Neuronal stem cell (in vitro differentiated cells): ENCODE data around the gene FCHSD2. TPM values are rescaled to one million over a fixed set of nuclear protein-coding genes. Genes with fewer than 3 reads are reported as not detected.

Source experiments
- DNase-seq: peaks from one replicate; pipeline ENCODE4 v3.0.0-alpha.2; 2013; ENCODE audit warnings: low spot score
- H2AFZ ChIP-seq: one replicate; pipeline ENCODE4 v1.6.1; 2013; ENCODE audit warnings: mild to moderate bottlenecking, low read length, inconsistent platforms
- H2AK5ac ChIP-seq: 2 replicates; pipeline ENCODE4 v1.6.1; 2013; ENCODE audit warnings: low read depth, mild to moderate bottlenecking, inconsistent platforms, low read length, moderate library complexity, mixed read lengths
- H2BK120ac ChIP-seq: 2 replicates; pipeline ENCODE4 v1.6.1; 2013; ENCODE audit warnings: low read depth, mild to moderate bottlenecking, inconsistent platforms, low read length, moderate library complexity, mixed read lengths
- H2BK12ac ChIP-seq: one replicate; pipeline ENCODE4 v1.6.1; 2013; ENCODE audit warnings: low read length, inconsistent platforms
- H2BK15ac ChIP-seq: 2 replicates; pipeline ENCODE4 v1.6.1; 2013; ENCODE audit warnings: mild to moderate bottlenecking, low read length, inconsistent platforms, mixed read lengths
- H2BK5ac ChIP-seq: one replicate; pipeline ENCODE4 v1.6.1; 2013; ENCODE audit warnings: inconsistent platforms, mild to moderate bottlenecking, low read length, moderate library complexity
- H3K14ac ChIP-seq: one replicate; pipeline ENCODE4 v1.6.1; 2013; ENCODE audit warnings: low read length, inconsistent platforms
- H3K18ac ChIP-seq: 2 replicates; pipeline ENCODE4 v1.6.1; 2013; ENCODE audit warnings: low read length, inconsistent platforms
- H3K23ac ChIP-seq: 2 replicates; pipeline ENCODE4 v1.6.1; 2013; ENCODE audit warnings: low read depth, mild to moderate bottlenecking, mixed read lengths, low read length, inconsistent platforms; ENCODE audit not compliant: poor library complexity
- H3K27ac ChIP-seq: replicated peaks from 3 replicates; pipeline ENCODE4 v1.5.1; 2013; ENCODE audit warnings: low read length, inconsistent platforms
- H3K27me3 ChIP-seq, 3 experiments: 2 replicates each; pipeline ENCODE4 v1.6.1; 2013; ENCODE audit warnings: low read length in 3 of 3, mild to moderate bottlenecking in 2 of 3, inconsistent platforms in 1 of 3, low read depth in 1 of 3, mixed read lengths in 1 of 3, moderate library complexity in 1 of 3; ENCODE audit not compliant: control insufficient read depth in 3 of 3, insufficient read depth in 3 of 3
- H3K36me3 ChIP-seq, 2 donors: replicated peaks in 1 of 2; 2 replicates each; pipeline ENCODE4 v1.6.1; 2013; ENCODE audit warnings: low read length in 2 of 2; ENCODE audit not compliant: control insufficient read depth in 2 of 2, insufficient read depth in 2 of 2
- H3K4ac ChIP-seq: 2 replicates; pipeline ENCODE4 v1.6.1; 2013; ENCODE audit warnings: inconsistent platforms, mild to moderate bottlenecking, low read length, moderate library complexity
- H3K4me1 ChIP-seq, 2 donors: 1 replicate in 1 of 2; 2 replicates in 1 of 2; pipeline ENCODE4 v1.6.1; 2013; ENCODE audit warnings: low read length in 2 of 2, low read depth in 1 of 2; ENCODE audit not compliant: control insufficient read depth in 2 of 2, insufficient read depth in 1 of 2
- H3K4me2 ChIP-seq: one replicate; pipeline ENCODE4 v1.6.1; 2013; ENCODE audit warnings: mild to moderate bottlenecking, low read length, inconsistent platforms; ENCODE audit not compliant: insufficient read depth, poor library complexity, severe bottlenecking
- H3K4me3 ChIP-seq, 2 donors: 2 replicates each; pipeline ENCODE4 v1.5.1; 2013; ENCODE audit warnings: low read length in 2 of 2, mild to moderate bottlenecking in 2 of 2, inconsistent platforms in 1 of 2, moderate library complexity in 1 of 2
- H3K79me1 ChIP-seq: one replicate; pipeline ENCODE4 v1.6.1; 2013; ENCODE audit warnings: low read depth, mild to moderate bottlenecking, inconsistent platforms, low read length, moderate library complexity
- H3K9ac ChIP-seq: one replicate; pipeline ENCODE4 v1.6.1; 2013; ENCODE audit warnings: mild to moderate bottlenecking, low read depth, low read length, inconsistent platforms; ENCODE audit not compliant: poor library complexity
- H3K9me3 ChIP-seq, 2 donors: replicated peaks in 1 of 2; 2 replicates each; pipeline versions ENCODE3 to v1.6.1; 2013; ENCODE audit warnings: low read length in 2 of 2, mild to moderate bottlenecking in 2 of 2, inconsistent platforms in 1 of 2, low read depth in 1 of 2, mixed read lengths in 1 of 2, moderate library complexity in 1 of 2; ENCODE audit not compliant: control insufficient read depth in 2 of 2, insufficient read depth in 1 of 2
- H4K8ac ChIP-seq: one replicate; pipeline ENCODE4 v1.6.1; 2013; ENCODE audit warnings: low read depth, mild to moderate bottlenecking, inconsistent platforms, low read length, moderate library complexity
- H4K91ac ChIP-seq: one replicate; pipeline ENCODE4 v1.6.1; 2013; ENCODE audit warnings: low read length, low read depth, mild to moderate bottlenecking, inconsistent platforms; ENCODE audit not compliant: poor library complexity
- WGBS, 2 donors: extraction: QIAGEN DNeasy Blood & Tissue Kit; methylation state at CpG; one replicate each; pipeline ENCODE4 v1.1.7; 2013; ENCODE audit warnings: missing lambda C conversion rate in 2 of 2, mixed read lengths in 1 of 2; ENCODE audit not compliant: insufficient read length in 2 of 2, insufficient replicate concordance in 1 of 2; ENCODE audit errors: extremely low coverage in 2 of 2; 5-methylcytosine and 5-hydroxymethylcytosine counted together
- polyA plus RNA-seq, 2 experiments: library from polyadenylated mRNA; stranded (reverse); fragments of 200-250 nt; gene quantifications; one replicate each; pipeline ENCODE4 v1.2.3, GENCODE V29; 2013

The FCHSD2 gene
- 21.2 TPM for polyA plus RNA-seq (2013, experiment 1 of 2)
- polyA plus RNA-seq (2013, experiment 2 of 2), result 22.1 TPM

DNA sequence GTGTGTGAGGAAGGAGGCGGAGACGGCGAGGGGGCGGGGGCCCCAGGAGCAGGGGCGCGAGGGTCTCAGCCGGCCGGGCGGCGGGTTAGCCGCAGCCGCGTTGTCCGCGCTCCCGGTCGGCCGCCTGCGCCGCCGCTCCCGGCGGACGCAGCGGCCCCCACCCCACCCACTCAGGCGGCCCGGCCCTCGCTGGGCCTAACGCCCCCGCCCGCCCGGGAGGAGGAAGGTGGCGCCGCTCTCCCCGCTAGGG lies at the start of gene FCHSD2:
FCHSD2 (minus strand) TSS at position 191 of the 250 bp plus-strand sequence. CDS start 441 bp downstream, outside the sequence.
- Histone ChIP-seq H3K4me2 (peak within 1 kb of the TSS; percentile 85), H2AK5ac (peak within 1 kb of the TSS; percentile 58), H3K14ac (peak within 1 kb of the TSS; percentile 97), H3K23ac (peak within 1 kb of the TSS; percentile 92), H3K4me1 (peaks cover 8 to 18% of the 10 kb centered on the region in 2 donors), H2BK5ac (peak within 1 kb of the TSS; percentile 98), H3K4ac (peak within 1 kb of the TSS; percentile 37), H3K9ac (peak within 1 kb of the TSS; percentile 99), H3K18ac (peak within 1 kb of the TSS; percentile 99), H3K79me1 (peaks cover 2% of the 10 kb centered on the region), H3K9me3 (peaks cover 0 to 3% of the 10 kb centered on the region in 2 donors), H2BK15ac (peak within 1 kb of the TSS; percentile 88), H3K4me3 (peak within 1 kb of the TSS; percentile 62 to 92), H3K27me3 (no peaks in the 10 kb centered on the region), H2AFZ (peak within 1 kb of the TSS; percentile 86), H4K91ac (no peak within 1 kb of the TSS), H3K27ac (peak within 1 kb of the TSS; percentile 97), H3K36me3 (peaks cover 2 to 23% of the 10 kb centered on the region in 2 donors), H2BK12ac (peak within 1 kb of the TSS; percentile 66), H2BK120ac (peak within 1 kb of the TSS; percentile 89), H4K8ac (no peak within 1 kb of the TSS)
- no CpG with 5 or more reads among the region's 35 CpGs for WGBS, 2 donors
- no peak for DNase-seq

DNA sequence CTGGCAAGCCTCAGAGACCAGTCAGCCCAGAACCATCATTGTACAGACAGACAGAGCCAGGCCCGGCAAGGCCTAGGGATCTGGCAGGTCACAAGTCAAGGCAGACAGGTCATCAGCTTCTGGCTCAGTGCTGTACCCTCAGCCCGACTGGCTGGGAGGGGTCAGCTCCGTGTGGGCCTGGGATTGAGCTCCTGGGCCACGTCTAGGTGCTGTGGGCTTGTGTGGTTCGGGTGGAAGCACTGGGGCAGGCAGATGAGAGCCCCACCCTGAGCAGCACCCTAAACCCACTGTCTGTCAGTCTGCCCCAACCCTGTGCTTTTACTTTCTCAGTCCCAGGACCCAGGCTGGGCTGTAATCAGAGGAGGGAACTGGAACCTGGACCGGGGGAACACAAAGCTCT lies 49.0 kb upstream of the FCHSD2 start:
- Histone ChIP-seq H4K8ac (no peak overlapping the region), H2BK120ac (peak overlapping the region; percentile 27), H3K36me3 (no peaks in the 10 kb centered on the region), H2AFZ (no peak overlapping the region), H3K79me1 (no peaks in the 10 kb centered on the region), H3K27ac (no peak overlapping the region), H2BK12ac (no peak overlapping the region), H3K4ac (no peak overlapping the region), H3K9ac (no peak overlapping the region), H2BK5ac (no peak overlapping the region), H2BK15ac (no peak overlapping the region), H4K91ac (peak overlapping the region; percentile 30), H3K14ac (no peak overlapping the region), H3K9me3 (no peaks in the 10 kb centered on the region), H3K4me1 (peaks cover 0 to 3% of the 10 kb centered on the region in 2 donors), H2AK5ac (peak overlapping the region; percentile 54), H3K27me3 (peaks cover 0 to 42% (median 0%) of the 10 kb centered on the region in 3 experiments), H3K4me2 (no peak overlapping the region), H3K18ac (peak overlapping the region; percentile 35), H3K4me3 (no peak overlapping the region), H3K23ac (peak overlapping the region; percentile 48)
- DNase-seq, result no peak
- WGBS, 2 donors, result no CpG with 5 or more reads among the region's 6 CpGs

DNA sequence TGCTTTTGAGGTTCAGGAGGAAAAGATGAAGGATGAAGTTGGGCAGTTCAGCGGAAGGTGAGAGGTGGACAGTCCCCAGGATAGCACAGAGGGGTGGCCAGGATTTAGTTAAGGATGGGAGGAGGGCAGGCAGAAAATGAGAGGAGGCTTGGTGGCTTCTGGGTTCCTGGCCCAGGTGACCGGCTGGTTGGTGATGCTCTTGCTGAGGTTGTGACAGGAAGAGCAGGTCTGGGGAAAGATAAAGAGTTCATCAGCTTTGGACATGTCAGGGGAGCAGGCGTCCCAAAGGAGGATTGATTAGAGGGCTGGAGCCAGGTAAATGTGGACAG lies 48.4 kb upstream of the FCHSD2 start:
- Histone ChIP-seq H2BK12ac (no peak overlapping the region), H3K9ac (no peak overlapping the region), H3K4me3 (no peak overlapping the region), H3K14ac (no peak overlapping the region), H3K23ac (no peak overlapping the region), H4K8ac (no peak overlapping the region), H3K4ac (no peak overlapping the region), H3K27ac (no peak overlapping the region), H3K4me2 (no peak overlapping the region), H2AK5ac (no peak overlapping the region), H2BK15ac (no peak overlapping the region), H2BK5ac (no peak overlapping the region), H3K36me3 (no peaks in the 10 kb centered on the region), H4K91ac (no peak overlapping the region), H3K4me1 (peaks cover 0 to 5% of the 10 kb centered on the region in 2 donors), H3K9me3 (no peaks in the 10 kb centered on the region), H3K27me3 (peaks cover 0 to 42% (median 0%) of the 10 kb centered on the region in 3 experiments), H2AFZ (no peak overlapping the region), H2BK120ac (peak overlapping the region; percentile 27), H3K79me1 (no peaks in the 10 kb centered on the region), H3K18ac (no peak overlapping the region)
- no CpG with 5 or more reads among the region's 3 CpGs for WGBS, 2 donors
- DNase-seq, result no peak

DNA sequence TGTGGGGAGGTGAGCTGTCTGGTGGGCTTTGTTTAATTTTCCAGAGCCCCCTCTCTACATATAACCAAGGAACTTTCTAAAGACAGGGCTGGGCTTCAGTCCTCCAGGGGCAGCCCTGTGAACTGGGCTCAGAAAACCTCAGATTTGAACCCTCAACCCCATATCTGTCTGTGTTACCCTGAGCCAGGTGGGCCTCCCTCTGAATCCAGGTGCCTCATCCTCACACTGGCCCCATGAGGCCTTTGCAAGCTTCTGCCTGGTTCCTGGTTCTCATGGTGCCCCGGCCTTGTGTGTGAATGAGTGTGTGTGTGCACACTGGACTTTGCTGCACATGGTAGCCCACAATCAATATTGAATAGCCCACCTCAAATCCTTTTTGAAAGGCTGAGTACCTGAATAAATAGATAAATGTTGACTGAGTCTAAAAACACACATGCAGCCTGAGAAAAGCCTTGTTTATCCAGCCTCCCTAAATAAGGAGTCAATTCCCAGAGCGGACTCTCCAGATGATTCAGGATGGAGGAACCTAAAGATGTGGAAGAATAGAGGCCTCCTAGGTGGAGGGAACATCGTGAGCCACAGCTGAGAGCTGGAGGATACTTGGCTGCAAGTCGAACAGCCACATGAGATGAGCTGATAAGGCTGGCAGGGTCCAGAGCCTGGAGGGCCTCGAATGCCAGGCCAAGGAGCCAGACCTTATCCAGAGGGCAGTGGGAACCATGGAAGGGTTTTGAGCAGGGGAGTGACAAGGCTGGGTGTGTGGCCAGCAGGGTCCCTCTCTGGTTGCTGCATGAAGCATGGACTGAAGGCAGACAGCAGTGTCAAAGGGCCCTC lies 47.8 kb upstream of the FCHSD2 start:
- H3K27me3 ChIP-seq, result peaks cover 0 to 41% (median 0%) of the 10 kb centered on the region in 3 experiments
- H4K91ac ChIP-seq, result no peak overlapping the region
- no peak overlapping the region for H3K23ac ChIP-seq
- no peak overlapping the region for H4K8ac ChIP-seq
- no peak overlapping the region for H2BK5ac ChIP-seq
- no peak overlapping the region for H3K18ac ChIP-seq
- WGBS, 2 donors, result no CpG with 5 or more reads among the region's 5 CpGs
- no peak overlapping the region for H2BK120ac ChIP-seq
- no peak overlapping the region for H2BK12ac ChIP-seq
- H3K27ac ChIP-seq, result no peak overlapping the region
- peaks cover 2 to 9% of the 10 kb centered on the region in 2 donors for H3K4me1 ChIP-seq
- H3K14ac ChIP-seq, result no peak overlapping the region
- H3K4me3 ChIP-seq, result no peak overlapping the region
- H3K4me2 ChIP-seq, result no peak overlapping the region
- no peak overlapping the region for H2AFZ ChIP-seq
- H2AK5ac ChIP-seq, result no peak overlapping the region
- no peak for DNase-seq
- H2BK15ac ChIP-seq, result no peak overlapping the region
- no peak overlapping the region for H3K9ac ChIP-seq
- no peaks in the 10 kb centered on the region for H3K36me3 ChIP-seq
- H3K79me1 ChIP-seq, result no peaks in the 10 kb centered on the region
- H3K9me3 ChIP-seq, result no peaks in the 10 kb centered on the region
- H3K4ac ChIP-seq, result no peak overlapping the region
